GM18951 (cell line): ENCODE measurements around the gene PCSK9.

Experiments used
- POLR2A ChIP-seq: IDR thresholded peaks from 4 replicates; pipeline ENCODE4 v1.6.1; 2011; ENCODE audit warnings: mild to moderate bottlenecking; ENCODE audit not compliant: insufficient read length, insufficient read depth; ENCODE audit errors: extremely low read depth
- in situ Hi-C: fragments of 300-500 bp; cut with MboI; formaldehyde crosslinking; loops from one replicate; pipeline ENCODE4 v1.12.0; 2022; ENCODE audit warnings: low sequenced_read_pairs, mixed read lengths, inconsistent platforms; ENCODE audit not compliant: unreplicated experiment

PCSK9 gene

DNA sequence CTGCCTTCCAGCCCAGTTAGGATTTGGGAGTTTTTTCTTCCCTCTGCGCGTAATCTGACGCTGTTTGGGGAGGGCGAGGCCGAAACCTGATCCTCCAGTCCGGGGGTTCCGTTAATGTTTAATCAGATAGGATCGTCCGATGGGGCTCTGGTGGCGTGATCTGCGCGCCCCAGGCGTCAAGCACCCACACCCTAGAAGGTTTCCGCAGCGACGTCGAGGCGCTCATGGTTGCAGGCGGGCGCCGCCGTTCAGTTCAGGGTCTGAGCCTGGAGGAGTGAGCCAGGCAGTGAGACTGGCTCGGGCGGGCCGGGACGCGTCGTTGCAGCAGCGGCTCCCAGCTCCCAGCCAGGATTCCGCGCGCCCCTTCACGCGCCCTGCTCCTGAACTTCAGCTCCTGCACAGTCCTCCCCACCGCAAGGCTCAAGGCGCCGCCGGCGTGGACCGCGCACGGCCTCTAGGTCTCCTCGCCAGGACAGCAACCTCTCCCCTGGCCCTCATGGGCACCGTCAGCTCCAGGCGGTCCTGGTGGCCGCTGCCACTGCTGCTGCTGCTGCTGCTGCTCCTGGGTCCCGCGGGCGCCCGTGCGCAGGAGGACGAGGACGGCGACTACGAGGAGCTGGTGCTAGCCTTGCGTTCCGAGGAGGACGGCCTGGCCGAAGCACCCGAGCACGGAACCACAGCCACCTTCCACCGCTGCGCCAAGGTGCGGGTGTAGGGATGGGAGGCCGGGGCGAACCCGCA, at the start of gene PCSK9:
Gene PCSK9, plus strand, starts transcription at position 207 of the 741 bp plus-strand sequence. Its CDS starts 290 bp downstream, at position 497.
- in situ Hi-C loops = no loop called here

DNA sequence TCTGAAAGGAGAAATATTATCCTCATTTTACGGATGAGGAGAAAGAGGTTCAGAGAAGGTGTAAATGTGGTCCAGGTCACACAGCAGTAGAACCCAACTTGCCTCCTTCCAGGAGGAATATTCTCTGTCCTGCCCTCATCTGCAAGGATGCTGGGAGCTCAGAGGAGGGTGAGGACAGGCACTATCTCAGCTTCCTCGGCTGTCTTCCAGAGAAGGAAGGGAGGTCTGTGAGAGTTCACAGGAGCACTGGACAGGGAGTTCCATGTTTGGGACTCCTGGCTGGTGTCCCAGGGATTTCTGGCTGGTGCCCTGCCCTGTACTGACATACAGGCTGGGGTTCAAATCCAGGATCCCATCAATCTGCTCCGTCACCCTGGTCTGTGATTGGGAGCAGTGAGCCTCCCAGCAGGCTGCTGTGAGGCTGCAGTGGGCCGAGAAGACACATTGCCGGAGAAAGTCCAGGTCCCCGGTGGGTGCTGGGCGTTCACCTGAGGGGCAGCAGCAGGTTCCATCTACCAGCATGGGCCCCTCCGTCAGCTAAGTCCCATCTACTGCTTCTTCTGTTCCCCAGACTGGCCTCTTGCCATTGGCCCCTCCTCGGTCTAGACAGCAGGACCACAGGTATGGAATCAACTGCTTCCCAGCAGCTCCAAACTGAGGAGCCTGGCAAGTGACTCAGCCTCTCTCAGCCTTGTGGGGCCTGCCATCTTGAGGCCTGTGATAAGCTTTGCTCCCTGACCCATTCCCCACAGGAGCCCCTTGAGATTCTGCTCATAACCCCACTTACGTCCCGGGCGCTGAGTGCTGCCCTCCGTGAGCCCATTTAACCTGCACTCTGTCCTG, 49.2 kb upstream of the PCSK9 start:
- in situ Hi-C loops = no loop called here
- TF ChIP-seq POLR2A = no peak

More for the DNA sequence above, at the start of gene PCSK9:
- no peak for TF ChIP-seq POLR2A

GRCh38 chr1:54990916-54991315, 48.4 kb upstream of the PCSK9 start:
- no peak for TF ChIP-seq POLR2A
- in situ Hi-C loops = no loop called here

DNA sequence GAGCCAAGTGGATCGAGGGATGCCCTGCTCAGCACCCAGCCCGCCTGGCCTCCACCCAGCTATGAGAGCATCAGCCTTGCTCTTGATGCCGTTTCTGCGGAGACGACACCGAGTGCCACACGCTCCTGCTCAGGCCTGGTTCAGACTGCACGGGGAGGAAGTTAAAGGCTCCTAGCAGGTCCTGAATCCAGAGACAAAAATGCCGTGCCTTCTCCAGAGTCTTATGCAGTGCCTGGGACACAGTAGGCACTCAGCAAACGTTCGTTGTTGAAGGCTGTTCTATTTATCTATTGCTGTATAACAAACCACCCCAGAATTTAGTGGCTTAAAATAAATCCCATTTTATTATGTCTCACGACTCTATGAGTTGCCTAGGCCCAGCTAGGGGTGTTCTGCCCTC, 47.4 kb upstream of the PCSK9 start:
- in situ Hi-C loops = no loop called here
- no peak for TF ChIP-seq POLR2A

DNA sequence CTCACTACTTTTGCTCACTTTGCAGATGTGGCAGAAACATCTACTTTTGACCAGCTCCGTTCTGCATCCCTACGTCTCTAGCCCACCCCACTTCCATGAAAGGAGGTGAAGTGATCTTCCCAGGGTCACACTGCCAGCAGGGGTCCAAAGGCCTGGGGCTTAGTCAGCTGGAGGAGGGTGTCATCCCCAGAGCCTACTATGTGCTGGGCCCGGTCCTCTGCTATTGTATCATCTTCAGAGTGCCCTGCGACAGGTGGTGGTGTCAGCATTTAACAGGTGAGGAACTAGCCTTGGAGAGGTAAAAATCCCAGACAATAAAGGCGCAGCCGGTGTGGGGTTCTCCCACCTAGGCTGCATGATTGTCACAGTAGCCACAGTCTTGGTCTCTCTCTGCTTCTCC, 46.2 kb upstream of the PCSK9 start:
- no peak for TF ChIP-seq POLR2A
- in situ Hi-C loops = no loop called here

- in situ Hi-C loops = no loop called here
- TF ChIP-seq POLR2A = no peak
Observed at GRCh38 chr1:54994355-54994990, 44.9 kb upstream of the PCSK9 start.

GRCh38 chr1:54995013-54995760, 44.2 kb upstream of the PCSK9 start:
- TF ChIP-seq POLR2A = no peak
- in situ Hi-C loops = loop anchor here (5.0 kb wide), 1 partner anchor 43 kb away; no protein-coding TSS in a partner anchor

GRCh38 chr1:54995835-54996234, 43.5 kb upstream of the PCSK9 start:
- in situ Hi-C loops = loop anchor here (5.0 kb wide), 1 partner anchor 44 kb away; no protein-coding TSS in a partner anchor
- no peak for TF ChIP-seq POLR2A

- in situ Hi-C loops = loop anchor here (5.0 kb wide), 1 partner anchor 44 kb away; no protein-coding TSS in a partner anchor
Observed at GRCh38 chr1:54996359-54996868, 42.9 kb upstream of the PCSK9 start.

DNA sequence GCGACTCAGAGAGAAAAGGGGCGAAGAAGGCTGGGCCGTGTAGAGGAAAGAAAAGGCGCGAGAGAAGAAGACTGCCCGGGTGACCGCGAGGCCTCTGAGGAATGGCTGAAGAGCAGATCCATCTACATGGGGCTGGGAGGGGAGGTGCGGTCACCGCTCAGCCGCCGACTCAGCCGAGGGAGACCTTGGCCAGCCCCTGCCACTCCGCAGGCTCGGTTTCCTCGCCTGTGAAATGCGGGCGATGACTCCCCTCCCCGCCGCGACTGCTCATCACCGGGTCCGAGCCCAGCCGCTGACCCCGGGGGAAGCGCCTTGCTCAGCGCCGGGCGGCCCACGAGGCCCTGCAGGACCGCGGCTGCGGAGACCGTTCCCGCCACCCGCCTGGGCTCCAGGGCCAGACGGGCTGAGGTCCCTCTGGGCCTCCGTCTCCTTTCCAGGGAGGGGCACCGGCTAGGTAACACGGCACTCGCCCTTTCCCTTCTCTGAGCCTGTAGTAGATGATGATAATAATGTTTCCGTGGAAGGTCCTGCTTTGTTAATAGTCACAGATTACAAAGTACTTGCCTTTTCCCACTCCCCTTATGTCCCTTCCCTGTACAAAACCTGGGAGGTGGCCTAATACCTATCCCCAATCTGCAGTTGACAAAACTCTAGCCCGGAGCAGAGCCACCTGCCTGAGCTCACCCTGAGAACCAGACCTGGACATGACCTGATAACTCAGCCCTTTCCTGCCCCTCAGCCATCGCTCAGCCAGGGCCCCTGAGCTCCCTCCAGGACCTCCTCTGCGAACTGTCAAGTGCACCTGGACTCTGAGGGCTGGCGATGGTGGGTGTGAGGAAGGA, 42.3 kb upstream of the PCSK9 start:
- no peak for TF ChIP-seq POLR2A
- in situ Hi-C loops = loop anchor here (5.0 kb wide), 1 partner anchor 45 kb away; no protein-coding TSS in a partner anchor

More at GRCh38 chr1:54996359-54996868, 42.9 kb upstream of the PCSK9 start:
- no peak for TF ChIP-seq POLR2A

- TF ChIP-seq POLR2A = no peak
- in situ Hi-C loops = loop anchor here (5.0 kb wide), 1 partner anchor 45 kb away; no protein-coding TSS in a partner anchor
Observed at GRCh38 chr1:54997711-54997986, 41.7 kb upstream of the PCSK9 start.
